22Rv1 (cell line): ENCODE data around the gene TMEM209.

ENCODE experiments used
- H3K27ac ChIP-seq: fragments of 450-650 bp; 2 replicates; pipeline ENCODE4 v1.5.1; 2017
- CTCF ChIP-seq: fragments of 450-650 bp; IDR thresholded peaks from 2 replicates; pipeline ENCODE4 v1.5.1; 2017; ENCODE audit warnings: mild to moderate bottlenecking
- ZFX ChIP-seq: fragments of 450-650 bp; IDR thresholded peaks from 2 replicates; pipeline ENCODE4 v1.6.1; 2017; ENCODE audit warnings: antibody characterized with exemption, borderline replicate concordance

TMEM209 gene

GRCh38 chr7:130140551-130141160 lies 64.5 kb downstream of the TMEM209 start:
- TF ChIP-seq CTCF: no peak
- no peak for TF ChIP-seq ZFX
- H3K27ac ChIP-seq: no peak overlapping the region

GRCh38 chr7:130139193-130139960 lies 65.8 kb downstream of the TMEM209 start:
- TF ChIP-seq CTCF: no peak
- TF ChIP-seq ZFX: no peak
- H3K27ac ChIP-seq: no peak overlapping the region

- no peak overlapping the region for H3K27ac ChIP-seq
- no peak for TF ChIP-seq CTCF
- no peak for TF ChIP-seq ZFX
Measured at GRCh38 chr7:130137207-130137606, 68.0 kb downstream of the TMEM209 start.

- no peak for TF ChIP-seq CTCF
- no peak for TF ChIP-seq ZFX
- H3K27ac ChIP-seq: no peak overlapping the region
Measured at GRCh38 chr7:130136579-130137167, 68.5 kb downstream of the TMEM209 start.

- H3K27ac ChIP-seq: no peak overlapping the region
- TF ChIP-seq CTCF (no peak), ZFX (no peak)
Measured at GRCh38 chr7:130135208-130136205, 69.7 kb downstream of the TMEM209 start.

- TF ChIP-seq CTCF (no peak), ZFX (no peak)
Measured at GRCh38 chr7:130134726-130135125, 70.5 kb downstream of the TMEM209 start.

More at GRCh38 chr7:130134726-130135125, 70.5 kb downstream of the TMEM209 start:
- H3K27ac ChIP-seq: no peak overlapping the region
